PFSK-1 (cell line): ENCODE results near the gene ZBED5.

Source experiments
- POLR2AphosphoS5 ChIP-seq: IDR thresholded peaks from 2 replicates; pipeline ENCODE4 v1.6.1; 2012; ENCODE audit warnings: low read depth, mild to moderate bottlenecking, control low read depth, low read length, moderate library complexity
- TAF1 ChIP-seq: IDR thresholded peaks from 2 replicates; pipeline ENCODE4 v1.6.1; 2012; ENCODE audit warnings: low read length, control low read depth, borderline replicate concordance; ENCODE audit not compliant: insufficient read depth
- TF ChIP-seq, protein P1 (sequence below), 2 experiments: IDR thresholded peaks; 2 replicates each; pipeline versions ENCODE4 v1.6.1 to v1.8.0; 2011 to 2012; ENCODE audit warnings: low read depth in 2 of 2, low read length in 2 of 2, control low read depth in 1 of 2, inconsistent platforms in 1 of 2, mild to moderate bottlenecking in 1 of 2, moderate library complexity in 1 of 2; ENCODE audit not compliant: insufficient read depth in 1 of 2

GRCh38 chr11:10875430-10876021 is 17.7 kb upstream of the ZBED5 start:
- TF ChIP-seq POLR2AphosphoS5, result no peak
- TF ChIP-seq TAF1, result no peak
- TF ChIP-seq, protein P1, sequence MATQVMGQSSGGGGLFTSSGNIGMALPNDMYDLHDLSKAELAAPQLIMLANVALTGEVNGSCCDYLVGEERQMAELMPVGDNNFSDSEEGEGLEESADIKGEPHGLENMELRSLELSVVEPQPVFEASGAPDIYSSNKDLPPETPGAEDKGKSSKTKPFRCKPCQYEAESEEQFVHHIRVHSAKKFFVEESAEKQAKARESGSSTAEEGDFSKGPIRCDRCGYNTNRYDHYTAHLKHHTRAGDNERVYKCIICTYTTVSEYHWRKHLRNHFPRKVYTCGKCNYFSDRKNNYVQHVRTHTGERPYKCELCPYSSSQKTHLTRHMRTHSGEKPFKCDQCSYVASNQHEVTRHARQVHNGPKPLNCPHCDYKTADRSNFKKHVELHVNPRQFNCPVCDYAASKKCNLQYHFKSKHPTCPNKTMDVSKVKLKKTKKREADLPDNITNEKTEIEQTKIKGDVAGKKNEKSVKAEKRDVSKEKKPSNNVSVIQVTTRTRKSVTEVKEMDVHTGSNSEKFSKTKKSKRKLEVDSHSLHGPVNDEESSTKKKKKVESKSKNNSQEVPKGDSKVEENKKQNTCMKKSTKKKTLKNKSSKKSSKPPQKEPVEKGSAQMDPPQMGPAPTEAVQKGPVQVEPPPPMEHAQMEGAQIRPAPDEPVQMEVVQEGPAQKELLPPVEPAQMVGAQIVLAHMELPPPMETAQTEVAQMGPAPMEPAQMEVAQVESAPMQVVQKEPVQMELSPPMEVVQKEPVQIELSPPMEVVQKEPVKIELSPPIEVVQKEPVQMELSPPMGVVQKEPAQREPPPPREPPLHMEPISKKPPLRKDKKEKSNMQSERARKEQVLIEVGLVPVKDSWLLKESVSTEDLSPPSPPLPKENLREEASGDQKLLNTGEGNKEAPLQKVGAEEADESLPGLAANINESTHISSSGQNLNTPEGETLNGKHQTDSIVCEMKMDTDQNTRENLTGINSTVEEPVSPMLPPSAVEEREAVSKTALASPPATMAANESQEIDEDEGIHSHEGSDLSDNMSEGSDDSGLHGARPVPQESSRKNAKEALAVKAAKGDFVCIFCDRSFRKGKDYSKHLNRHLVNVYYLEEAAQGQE (IDR thresholded peaks at IDR 0.05; ENCODE audit: insufficient read depth in 1 of 2, low read depth in 2 of 2, low read length in 2 of 2), result no peak
